OCI-LY3 (cell line): ENCODE measurements around the gene USP32.

Experiments
- H2AFZ ChIP-seq: fragments of 200-600, 300-600 bp; shearing (Covaris generic); 2 replicates; pipeline ENCODE4 v1.6.0; 2014; ENCODE audit warnings: antibody characterized with exemption, low read depth, low read length
- H3K27ac ChIP-seq: fragments of 200-600, 300-600 bp; sonication (generic); 2 replicates; pipeline ENCODE4 v1.5.1; 2014; ENCODE audit warnings: mild to moderate bottlenecking, low read length, moderate library complexity, mixed read lengths
- H3K27me3 ChIP-seq: fragments of 200-600, 300-600 bp; sonication (generic); 2 replicates; pipeline ENCODE4 v1.6.1; 2014; ENCODE audit warnings: low read depth, low read length, mixed read lengths
- H3K36me3 ChIP-seq: fragments of 200-600, 300-600 bp; sonication (generic); replicated peaks from 2 replicates; pipeline ENCODE3; 2014; ENCODE audit warnings: low read depth, low read length, mixed read lengths
- H3K4me1 ChIP-seq: fragments of 300-600, 200-600 bp; sonication (generic); 2 replicates; pipeline ENCODE4 v1.6.1; 2014; ENCODE audit warnings: low read length, mixed read lengths
- H3K4me2 ChIP-seq: fragments of 200-600, 300-600 bp; sonication (generic); 2 replicates; pipeline ENCODE4 v1.6.1; 2014; ENCODE audit warnings: low read length, mixed read lengths
- H3K4me3 ChIP-seq: fragments of 300-600, 200-600 bp; sonication (generic); 2 replicates; pipeline ENCODE4 v1.5.1; 2014; ENCODE audit warnings: antibody characterized with exemption, mild to moderate bottlenecking, low read length, moderate library complexity
- H3K79me2 ChIP-seq: fragments of 300-600, 200-600 bp; shearing (Covaris generic); 2 replicates; pipeline ENCODE4 v1.6.1; 2014; ENCODE audit warnings: mild to moderate bottlenecking, low read length, mixed read lengths
- H3K9ac ChIP-seq: fragments of 300-600, 200-600 bp; shearing (Covaris generic); 2 replicates; pipeline ENCODE4 v1.6.0; 2014; ENCODE audit warnings: mild to moderate bottlenecking, low read length, moderate library complexity
- H3K9me3 ChIP-seq: fragments of 200-600, 300-600 bp; shearing (Covaris generic); 2 replicates; pipeline ENCODE4 v1.6.1; 2014; ENCODE audit warnings: low read length, mixed read lengths; ENCODE audit not compliant: insufficient read depth
- H4K20me1 ChIP-seq: fragments of 200-600, 300-600 bp; sonication (generic); 2 replicates; pipeline ENCODE4 v1.6.1; 2016; ENCODE audit warnings: low read length, mixed read lengths; ENCODE audit not compliant: insufficient read depth
- EZH2phosphoT487 ChIP-seq: fragments of 200-600 bp; shearing (Covaris generic); IDR thresholded peaks from 2 replicates; pipeline ENCODE4 v1.6.1; 2018; ENCODE audit warnings: antibody characterized with exemption, mixed run types, low read depth
- TF ChIP-seq, protein P1 (sequence below): fragments of 200-600, 300-600 bp; sonication (generic); IDR thresholded peaks from 2 replicates; pipeline ENCODE4 v1.5.1; 2014; ENCODE audit warnings: antibody characterized with exemption, low read length, low read depth

Gene USP32

GRCh38 chr17:60353773-60354172 is 38.2 kb downstream of the USP32 start:
- no peaks in the 10 kb centered on the region for H3K27me3 ChIP-seq
- H3K36me3 ChIP-seq, result no peaks in the 10 kb centered on the region
- no peak overlapping the region for H2AFZ ChIP-seq
- H3K9me3 ChIP-seq, result no peaks in the 10 kb centered on the region
- H3K9ac ChIP-seq, result no peak overlapping the region
- H4K20me1 ChIP-seq, result no peaks in the 10 kb centered on the region
- no peak overlapping the region for H3K4me3 ChIP-seq
- no peak overlapping the region for H3K27ac ChIP-seq
- H3K79me2 ChIP-seq, result peaks cover 12% of the 10 kb centered on the region; the same call in 1 of the 2 replicates
- H3K4me2 ChIP-seq, result no peak overlapping the region
- TF ChIP-seq EZH2phosphoT487, result no peak
- TF ChIP-seq, protein P1, sequence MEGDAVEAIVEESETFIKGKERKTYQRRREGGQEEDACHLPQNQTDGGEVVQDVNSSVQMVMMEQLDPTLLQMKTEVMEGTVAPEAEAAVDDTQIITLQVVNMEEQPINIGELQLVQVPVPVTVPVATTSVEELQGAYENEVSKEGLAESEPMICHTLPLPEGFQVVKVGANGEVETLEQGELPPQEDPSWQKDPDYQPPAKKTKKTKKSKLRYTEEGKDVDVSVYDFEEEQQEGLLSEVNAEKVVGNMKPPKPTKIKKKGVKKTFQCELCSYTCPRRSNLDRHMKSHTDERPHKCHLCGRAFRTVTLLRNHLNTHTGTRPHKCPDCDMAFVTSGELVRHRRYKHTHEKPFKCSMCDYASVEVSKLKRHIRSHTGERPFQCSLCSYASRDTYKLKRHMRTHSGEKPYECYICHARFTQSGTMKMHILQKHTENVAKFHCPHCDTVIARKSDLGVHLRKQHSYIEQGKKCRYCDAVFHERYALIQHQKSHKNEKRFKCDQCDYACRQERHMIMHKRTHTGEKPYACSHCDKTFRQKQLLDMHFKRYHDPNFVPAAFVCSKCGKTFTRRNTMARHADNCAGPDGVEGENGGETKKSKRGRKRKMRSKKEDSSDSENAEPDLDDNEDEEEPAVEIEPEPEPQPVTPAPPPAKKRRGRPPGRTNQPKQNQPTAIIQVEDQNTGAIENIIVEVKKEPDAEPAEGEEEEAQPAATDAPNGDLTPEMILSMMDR, result no peak
- peaks cover 7% of the 10 kb centered on the region for H3K4me1 ChIP-seq

DNA sequence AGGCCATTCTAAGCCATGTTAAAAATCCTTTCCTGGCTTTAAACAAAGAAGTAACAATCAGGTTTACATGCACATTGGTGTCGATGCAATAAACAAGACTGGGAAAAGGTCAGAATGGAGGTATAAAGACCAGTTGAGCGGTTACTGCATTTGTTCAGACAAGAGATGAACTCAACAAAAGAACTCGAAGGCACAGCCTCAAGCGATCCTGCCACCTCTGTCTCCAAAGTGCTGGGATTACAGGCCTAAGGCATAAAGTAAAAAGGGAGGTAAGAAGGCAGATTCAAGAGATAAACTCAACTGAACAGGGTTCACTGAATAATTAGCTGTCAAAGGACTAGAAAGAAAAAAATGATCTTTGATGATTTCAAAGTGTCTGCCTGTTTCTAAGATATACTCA is 39.4 kb downstream of the USP32 start:
- Histone ChIP-seq H3K9ac (no peak overlapping the region), H2AFZ (no peak overlapping the region), H4K20me1 (no peaks in the 10 kb centered on the region), H3K27me3 (no peaks in the 10 kb centered on the region), H3K4me2 (no peak overlapping the region), H3K27ac (no peak overlapping the region), H3K36me3 (no peaks in the 10 kb centered on the region), H3K4me1 (peaks cover 7% of the 10 kb centered on the region), H3K4me3 (no peak overlapping the region), H3K9me3 (no peaks in the 10 kb centered on the region), H3K79me2 (peaks cover 12% of the 10 kb centered on the region; the same call in 1 of the 2 replicates)
- TF ChIP-seq, protein P1, result no peak
- no peak for TF ChIP-seq EZH2phosphoT487

DNA sequence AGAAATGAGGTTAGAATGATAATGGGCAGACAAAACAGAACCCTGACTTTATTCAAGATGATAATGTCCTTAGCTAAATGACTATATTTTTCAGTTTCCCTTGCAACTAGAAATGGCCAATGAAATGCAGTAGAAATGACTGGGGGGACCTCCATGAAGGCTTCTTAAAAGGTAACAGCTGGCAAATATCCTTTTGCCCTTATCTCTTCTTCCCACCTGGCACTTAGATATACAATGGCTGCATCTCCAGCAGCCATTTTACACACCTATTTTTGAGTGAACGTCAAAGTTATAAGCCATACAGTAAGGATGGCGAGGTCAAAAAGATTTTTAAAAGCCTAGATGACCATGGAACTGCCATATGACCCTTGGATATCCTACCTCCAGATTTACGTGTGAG is 39.9 kb downstream of the USP32 start:
- Histone ChIP-seq H2AFZ (no peak overlapping the region), H3K9ac (no peak overlapping the region), H4K20me1 (no peaks in the 10 kb centered on the region), H3K36me3 (no peaks in the 10 kb centered on the region), H3K79me2 (peaks cover 12% of the 10 kb centered on the region; the same call in 1 of the 2 replicates), H3K4me2 (no peak overlapping the region), H3K9me3 (no peaks in the 10 kb centered on the region), H3K27ac (no peak overlapping the region), H3K27me3 (no peaks in the 10 kb centered on the region), H3K4me1 (peaks cover 7% of the 10 kb centered on the region), H3K4me3 (no peak overlapping the region)
- TF ChIP-seq, protein P1, result no peak
- TF ChIP-seq EZH2phosphoT487, result no peak

DNA sequence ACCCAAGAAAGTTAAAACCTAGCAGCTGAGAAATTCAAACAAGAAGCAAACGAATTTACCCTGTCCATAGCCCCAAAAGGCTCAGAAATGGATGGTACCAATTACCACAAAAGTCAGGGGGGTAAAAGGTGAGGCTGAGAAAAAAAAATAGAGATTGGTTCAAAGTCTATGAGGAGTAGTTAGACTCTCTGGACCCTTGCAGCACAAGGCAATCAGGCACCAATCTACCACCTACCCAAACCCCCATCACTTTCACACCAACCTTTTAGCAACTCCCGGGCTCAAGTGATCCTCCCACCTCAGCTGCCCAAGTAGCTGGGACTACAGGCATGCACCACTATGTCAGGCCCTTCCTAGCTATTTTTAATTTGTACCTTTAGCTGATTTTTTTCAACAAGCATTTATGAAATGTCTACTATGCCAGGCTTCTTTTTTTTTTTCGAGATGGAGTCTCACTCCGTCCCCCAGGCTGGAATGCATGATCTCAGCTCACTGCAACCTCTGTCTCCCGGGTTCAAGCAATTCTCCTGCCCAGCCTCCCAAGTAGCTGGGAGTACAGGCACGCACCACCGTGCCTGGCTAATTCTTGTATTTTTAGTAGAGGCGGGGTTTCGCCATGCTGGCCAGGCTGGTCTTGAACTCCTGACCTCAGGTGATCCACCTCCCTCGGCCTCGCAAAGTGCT is 40.8 kb downstream of the USP32 start:
- Histone ChIP-seq H2AFZ (no peak overlapping the region), H3K4me1 (peaks cover 7% of the 10 kb centered on the region), H3K4me3 (no peak overlapping the region), H4K20me1 (no peaks in the 10 kb centered on the region), H3K27ac (no peak overlapping the region), H3K27me3 (no peaks in the 10 kb centered on the region), H3K36me3 (no peaks in the 10 kb centered on the region), H3K9ac (no peak overlapping the region), H3K79me2 (peaks cover 12% of the 10 kb centered on the region; the same call in 1 of the 2 replicates), H3K4me2 (no peak overlapping the region), H3K9me3 (no peaks in the 10 kb centered on the region)
- no peak for TF ChIP-seq EZH2phosphoT487
- TF ChIP-seq, protein P1, result no peak
